ENCODE measurements around the gene TRPV4.

DNA sequence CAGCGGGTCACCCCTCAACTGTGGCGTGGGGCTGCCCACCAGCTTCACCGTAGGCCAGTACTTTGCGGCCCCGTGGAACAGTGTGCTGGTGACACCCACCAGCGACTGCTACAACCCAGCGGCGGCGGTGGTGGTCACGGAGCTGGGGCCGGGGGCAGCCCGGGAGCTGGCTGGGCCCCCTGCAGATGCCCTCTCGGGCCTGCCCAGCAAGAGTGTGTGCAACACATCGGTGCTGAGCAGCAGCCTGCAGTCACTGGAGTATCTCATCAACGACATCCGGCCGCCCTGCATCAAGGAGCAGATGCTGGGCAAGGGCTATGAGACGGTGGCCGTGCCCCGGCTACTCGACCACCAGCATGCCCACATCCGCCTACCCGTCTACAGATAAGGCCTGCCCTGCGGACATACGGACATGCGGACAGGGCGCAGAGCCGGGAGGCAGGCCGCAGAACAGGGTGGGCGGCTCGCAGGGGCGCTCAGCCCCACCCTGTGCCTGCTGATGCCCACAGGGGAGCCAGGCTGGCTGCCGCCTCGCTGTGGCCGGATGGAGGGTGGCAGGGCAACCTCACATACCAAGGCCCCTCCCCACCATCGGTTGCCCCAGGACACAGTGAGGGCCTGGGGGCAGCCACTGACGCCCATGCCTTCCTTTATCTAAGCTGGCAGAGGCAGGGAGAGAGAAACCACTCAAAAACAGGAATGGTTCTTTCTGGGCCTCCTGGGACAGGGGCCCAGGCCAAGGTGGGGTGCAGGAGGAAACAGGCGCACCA is 64.1 kb downstream of the TRPV4 start:
- TF ChIP-seq POLR2A (IDR thresholded peaks at IDR 0.05) (no peak), CTCF (IDR thresholded peaks at IDR 0.05) (no peak)

Data from testis (tissue), 2 donors.